Measurements from ENCODE around the gene FAM118B.

FAM118B gene

GRCh38 chr11:126211236-126212088, at the start of gene FAM118B, which contains the start of gene RPUSD4:
FAM118B (plus strand) TSS chr11:126211782; CDS start chr11:126235002, 23,220 bp downstream.
RPUSD4 (minus strand) TSS chr11:126211650; CDS start chr11:126211638, 12 bp downstream.
- DNase-seq = peak; percentile 47

- DNase-seq = no peak
Measured at GRCh38 chr11:126162306-126163030, 49.1 kb upstream of the FAM118B start.

GRCh38 chr11:126163074-126163700, 48.4 kb upstream of the FAM118B start:
- DNase-seq = no peak

- no peak for DNase-seq
Measured at GRCh38 chr11:126163779-126164178, 47.8 kb upstream of the FAM118B start.

GRCh38 chr11:126164781-126165180, 46.8 kb upstream of the FAM118B start:
- DNase-seq = no peak

- DNase-seq = no peak
Measured at GRCh38 chr11:126165311-126165720, 46.3 kb upstream of the FAM118B start.

- no peak for DNase-seq
Measured at GRCh38 chr11:126165757-126166156, 45.8 kb upstream of the FAM118B start.

- no peak for DNase-seq
Measured at GRCh38 chr11:126166413-126166812, 45.2 kb upstream of the FAM118B start.

GRCh38 chr11:126167488-126167887, 44.1 kb upstream of the FAM118B start:
- no peak for DNase-seq

GRCh38 chr11:126169291-126169690, 42.3 kb upstream of the FAM118B start:
- DNase-seq = no peak

GRCh38 chr11:126172596-126173038, 39.0 kb upstream of the FAM118B start:
- no peak for DNase-seq

GRCh38 chr11:126173257-126173656, 38.3 kb upstream of the FAM118B start:
- DNase-seq = no peak

- DNase-seq = no peak
Measured at GRCh38 chr11:126174816-126175215, 36.8 kb upstream of the FAM118B start.

GRCh38 chr11:126175393-126175792, 36.2 kb upstream of the FAM118B start:
- DNase-seq = no peak

GRCh38 chr11:126176853-126177470, 34.6 kb upstream of the FAM118B start:
- DNase-seq = no peak

GRCh38 chr11:126181939-126182730, 29.4 kb upstream of the FAM118B start:
- DNase-seq = no peak

- DNase-seq = no peak
Measured at GRCh38 chr11:126182787-126183445, 28.7 kb upstream of the FAM118B start.

- no peak for DNase-seq
Measured at GRCh38 chr11:126185259-126186024, 26.1 kb upstream of the FAM118B start.

GRCh38 chr11:126186025-126186698, 25.4 kb upstream of the FAM118B start:
- DNase-seq = no peak
